Osteocyte (in vitro differentiated cells): Measurements from ENCODE around the gene ARHGAP10. TPM values are rescaled to one million over a fixed set of nuclear protein-coding genes. Genes with fewer than 3 reads are reported as not detected.

Source experiments
- DNase-seq: peaks from one replicate; pipeline ENCODE4 v3.0.0; 2021; ENCODE audit warnings: mixed read lengths; ENCODE audit not compliant: unreplicated experiment; ENCODE audit errors: extremely low spot score
- H3K27ac Mint-ChIP-seq: one replicate; pipeline ENCODE4 v1.8.0; 2021; ENCODE audit warnings: mild to moderate bottlenecking, mixed read lengths; ENCODE audit not compliant: unreplicated experiment
- H3K27me3 Mint-ChIP-seq: one replicate; pipeline ENCODE4 v1.8.0; 2021; ENCODE audit warnings: mixed read lengths; ENCODE audit not compliant: unreplicated experiment
- H3K36me3 Mint-ChIP-seq: one replicate; pipeline ENCODE4 v1.8.0; 2021; ENCODE audit warnings: mixed read lengths; ENCODE audit not compliant: unreplicated experiment
- H3K4me1 Mint-ChIP-seq: one replicate; pipeline ENCODE4 v1.8.0; 2021; ENCODE audit warnings: mixed read lengths; ENCODE audit not compliant: unreplicated experiment
- H3K4me3 Mint-ChIP-seq: one replicate; pipeline ENCODE4 v1.8.0; 2021; ENCODE audit warnings: mild to moderate bottlenecking, moderate library complexity, mixed read lengths; ENCODE audit not compliant: unreplicated experiment
- H3K9me3 Mint-ChIP-seq: one replicate; pipeline ENCODE4 v1.8.0; 2021; ENCODE audit warnings: mixed read lengths; ENCODE audit not compliant: unreplicated experiment
- CTCF ChIP-seq: fragments of 200-600 bp; sonication (generic); IDR thresholded peaks from 2 replicates; pipeline ENCODE4 v1.5.0; 2021; ENCODE audit warnings: antibody characterized with exemption, mild to moderate bottlenecking, moderate library complexity
- total RNA-seq: library from RNA; stranded (reverse); gene quantifications from 2 replicates; pipeline ENCODE4 v1.2.1, GENCODE V29; 2021

ARHGAP10 gene
- total RNA-seq, 1 donor from 2014 or later = 121 TPM

- H3K27ac Mint-ChIP-seq = peak overlapping the region; percentile 84
- peaks cover 11% of the 10 kb centered on the region for H3K36me3 Mint-ChIP-seq
- no peak overlapping the region for H3K4me3 Mint-ChIP-seq
- TF ChIP-seq CTCF = no peak
- no peaks in the 10 kb centered on the region for H3K27me3 Mint-ChIP-seq
- peaks cover 82% of the 10 kb centered on the region for H3K4me1 Mint-ChIP-seq
- no peaks in the 10 kb centered on the region for H3K9me3 Mint-ChIP-seq
- no peak for DNase-seq
Measured at GRCh38 chr4:147739239-147739823, 7.4 kb downstream of the ARHGAP10 start.

GRCh38 chr4:147740176-147740575, 8.3 kb downstream of the ARHGAP10 start:
- no peak for DNase-seq
- Mint-ChIP-seq H3K36me3 (peaks cover 18% of the 10 kb centered on the region), H3K4me3 (no peak overlapping the region), H3K4me1 (peaks cover 82% of the 10 kb centered on the region), H3K27ac (peak overlapping the region; percentile 63), H3K9me3 (no peaks in the 10 kb centered on the region), H3K27me3 (no peaks in the 10 kb centered on the region)
- TF ChIP-seq CTCF = no peak

GRCh38 chr4:147741190-147741788, 9.4 kb downstream of the ARHGAP10 start:
- Mint-ChIP-seq H3K4me1 (peaks cover 70% of the 10 kb centered on the region), H3K4me3 (no peak overlapping the region), H3K27me3 (no peaks in the 10 kb centered on the region), H3K36me3 (peaks cover 17% of the 10 kb centered on the region), H3K9me3 (no peaks in the 10 kb centered on the region), H3K27ac (peak overlapping the region; percentile 63)
- DNase-seq = no peak
- no peak for TF ChIP-seq CTCF

GRCh38 chr4:147747787-147748454, 16.0 kb downstream of the ARHGAP10 start:
- Mint-ChIP-seq H3K27me3 (no peaks in the 10 kb centered on the region), H3K36me3 (peaks cover 41% of the 10 kb centered on the region), H3K9me3 (no peaks in the 10 kb centered on the region), H3K4me1 (peaks cover 52% of the 10 kb centered on the region), H3K4me3 (no peak overlapping the region), H3K27ac (peak overlapping the region; percentile 52)
- no peak for DNase-seq
- TF ChIP-seq CTCF = no peak

- H3K27me3 Mint-ChIP-seq = no peaks in the 10 kb centered on the region
Measured at GRCh38 chr4:147749811-147750321, 18.0 kb downstream of the ARHGAP10 start.

More at GRCh38 chr4:147749811-147750321, 18.0 kb downstream of the ARHGAP10 start:
- no peak for DNase-seq
- H3K4me1 Mint-ChIP-seq = peaks cover 60% of the 10 kb centered on the region
- H3K9me3 Mint-ChIP-seq = no peaks in the 10 kb centered on the region
- no peak for TF ChIP-seq CTCF
- H3K36me3 Mint-ChIP-seq = peaks cover 34% of the 10 kb centered on the region
- H3K27ac Mint-ChIP-seq = no peak overlapping the region
- no peak overlapping the region for H3K4me3 Mint-ChIP-seq
